Keratinocyte (primary cell): Measurements from ENCODE around the gene FBXO3. TPM values are rescaled to one million over a fixed set of nuclear protein-coding genes. Genes with fewer than 3 reads are reported as not detected.
"Not testable (repeated sequence)": the region's sequence is repeated elsewhere in the genome, so short reads cannot be mapped to it uniquely, and the experiment has no call there.

Experiments
- DNase-seq: peaks from one replicate; pipeline ENCODE4 v3.0.0-alpha.2; 2011; ENCODE audit warnings: low read depth, missing footprints, low spot score
- FAIRE-seq: peaks from 2 replicates; lab custom pipeline; 2011; peaks lifted over from hg19 to GRCh38; lab: Jason Lieb, UNC
- H2AFZ ChIP-seq: 2 replicates; pipeline ENCODE4 v1.6.0; 2012; ENCODE audit warnings: low read length, control low read depth, inconsistent platforms; ENCODE audit not compliant: control insufficient read depth
- H3K27ac ChIP-seq: 2 replicates; pipeline ENCODE4 v1.5.1; 2011; ENCODE audit warnings: low read length; ENCODE audit not compliant: control insufficient read depth, insufficient read depth
- H3K27me3 ChIP-seq: 3 replicates; pipeline ENCODE4 v1.6.0; 2011; ENCODE audit warnings: low read length; ENCODE audit not compliant: control insufficient read depth, insufficient read depth; ENCODE audit errors: extremely low read depth
- H3K36me3 ChIP-seq, 2 experiments: 2 replicates in 1 of 2; 3 replicates in 1 of 2; pipeline ENCODE4 v1.5.1; 2011; ENCODE audit warnings: low read length in 2 of 2, mild to moderate bottlenecking in 1 of 2; ENCODE audit not compliant: control insufficient read depth in 2 of 2, insufficient read depth in 2 of 2; ENCODE audit errors: extremely low read depth in 1 of 2
- H3K4me1 ChIP-seq: 3 replicates; pipeline ENCODE4 v1.5.1; 2011; ENCODE audit warnings: low read length; ENCODE audit not compliant: control insufficient read depth, insufficient read depth; ENCODE audit errors: extremely low read depth
- H3K4me2 ChIP-seq: 3 replicates; pipeline ENCODE4 v1.6.0; 2011; ENCODE audit warnings: low read depth, low read length; ENCODE audit not compliant: control insufficient read depth, insufficient read depth; ENCODE audit errors: extremely low read depth
- H3K4me3 ChIP-seq, 3 experiments: fragments of 200-600 bp in 1 of 3; sonication (generic) in 1 of 3; 2 replicates in 2 of 3; 3 replicates in 1 of 3; pipeline ENCODE4 v1.5.1; 2011 to 2016; ENCODE audit warnings: low read length in 3 of 3, mild to moderate bottlenecking in 3 of 3, control low read depth in 2 of 3, inconsistent platforms in 1 of 3, low read depth in 1 of 3, mixed read lengths in 1 of 3, mixed run types in 1 of 3, moderate library complexity in 1 of 3; ENCODE audit not compliant: control insufficient read depth in 2 of 3, insufficient read depth in 2 of 3; ENCODE audit errors: extremely low read depth in 1 of 3
- H3K79me2 ChIP-seq: 2 replicates; pipeline ENCODE4 v1.6.0; 2012; ENCODE audit warnings: low read length; ENCODE audit not compliant: control insufficient read depth, insufficient read depth
- H3K9ac ChIP-seq: 3 replicates; pipeline ENCODE4 v1.6.0; 2011; ENCODE audit warnings: low read length; ENCODE audit not compliant: control insufficient read depth, insufficient read depth; ENCODE audit errors: extremely low read depth
- H3K9me1 ChIP-seq: 3 replicates; pipeline ENCODE4 v1.6.0; 2011; ENCODE audit warnings: low read length; ENCODE audit not compliant: control insufficient read depth, insufficient read depth; ENCODE audit errors: extremely low read depth
- H3K9me3 ChIP-seq: 2 replicates; pipeline ENCODE4 v1.5.1; 2012; ENCODE audit warnings: low read depth, low read length; ENCODE audit not compliant: control insufficient read depth
- H4K20me1 ChIP-seq: 3 replicates; pipeline ENCODE4 v1.6.0; 2011; ENCODE audit warnings: low read length; ENCODE audit not compliant: control insufficient read depth, insufficient read depth; ENCODE audit errors: extremely low read depth
- CTCF ChIP-seq, 3 experiments: IDR thresholded peaks in 1 of 3; conservative IDR thresholded peaks in 1 of 3; optimal IDR thresholded peaks in 1 of 3; 2 replicates in 2 of 3; 3 replicates in 1 of 3; pipeline versions ENCODE3 to v1.5.1; 2011; ENCODE audit warnings: low read length in 3 of 3, mild to moderate bottlenecking in 3 of 3, moderate library complexity in 2 of 3, control low read depth in 1 of 3, inconsistent platforms in 1 of 3; ENCODE audit not compliant: insufficient read depth in 2 of 3; ENCODE audit errors: extremely low read depth in 1 of 3
- EZH2 ChIP-seq: IDR thresholded peaks from one replicate; pipeline ENCODE4 v1.6.1; 2012; ENCODE audit warnings: inconsistent platforms, mild to moderate bottlenecking, low read length, moderate library complexity
- dilution Hi-C: fragments of 300-500 bp; cut with MboI; formaldehyde crosslinking; loops from one replicate; pipeline ENCODE4 v1.7.0; 2020; ENCODE audit warnings: low sequenced_read_pairs; ENCODE audit not compliant: extremely low pct_ligation_motif_present
- polyA plus RNA-seq, 5 experiments: library from polyadenylated mRNA; depleted of rRNA in 3 of 5; stranded (reverse) in 3 of 5; stranded (forward) in 1 of 5; unstranded in 1 of 5; fragments of >200 nt; gene quantifications; 1 replicate in 1 of 5; 2 replicates in 3 of 5; 3 replicates in 1 of 5; pipeline versions ENCODE4 v1.2.1 to v1.2.3, GENCODE V29; 2011 to 2012; ENCODE audit warnings: missing spikeins in 2 of 5, low read depth in 1 of 5, low replicate concordance in 1 of 5

Gene FBXO3
- polyA plus RNA-seq, 1 donor (not counting 4 experiments of a cell fraction or from before 2014, with no cell fraction given): 68.6 TPM

- dilution Hi-C loops: no loop called here
- Histone ChIP-seq H3K4me1 (no peaks in the 10 kb centered on the region), H4K20me1 (no peaks in the 10 kb centered on the region), H3K4me3 (no peak overlapping the region), H3K9ac (no peak overlapping the region), H3K9me3 (no peaks in the 10 kb centered on the region), H2AFZ (no peak overlapping the region), H3K9me1 (no peaks in the 10 kb centered on the region), H3K27me3 (peaks cover 7% of the 10 kb centered on the region), H3K36me3 (no peaks in the 10 kb centered on the region), H3K27ac (no peak overlapping the region), H3K79me2 (no peaks in the 10 kb centered on the region), H3K4me2 (no peak overlapping the region)
- TF ChIP-seq EZH2: no peak
- no peak for TF ChIP-seq CTCF (optimal IDR thresholded peaks at IDR 0.05 in 1 of 3, IDR thresholded peaks at IDR 0.05 in 1 of 3, conservative IDR thresholded peaks at IDR 0.05 in 1 of 3; ENCODE audit: extremely low read depth in 1 of 3, insufficient read depth in 2 of 3, low read length in 3 of 3)
- DNase-seq (no peak), FAIRE-seq (no peak)
These were observed 15.7 kb upstream of the FBXO3 start for GRCh38 chr11:33790040-33790439.

- H3K4me3 ChIP-seq, FAIRE-seq, H2AFZ ChIP-seq, H3K27ac ChIP-seq, H3K9me1 ChIP-seq, dilution Hi-C loops, H3K4me1 ChIP-seq, H3K9ac ChIP-seq, H3K4me2 ChIP-seq, H3K36me3 ChIP-seq, DNase-seq, H4K20me1 ChIP-seq, H3K9me3 ChIP-seq, H3K27me3 ChIP-seq, H3K79me2 ChIP-seq: not testable (repeated sequence)
These were observed 13.8 kb upstream of the FBXO3 start for GRCh38 chr11:33788095-33788494.

- no peaks in the 10 kb centered on the region for H3K79me2 ChIP-seq
- H4K20me1 ChIP-seq: no peaks in the 10 kb centered on the region
- no peak overlapping the region for H2AFZ ChIP-seq
- no peak overlapping the region for H3K4me3 ChIP-seq
- peaks cover 3% of the 10 kb centered on the region for H3K27me3 ChIP-seq
- H3K36me3 ChIP-seq: no peaks in the 10 kb centered on the region
- dilution Hi-C loops: no loop called here
- TF ChIP-seq CTCF (optimal IDR thresholded peaks at IDR 0.05 in 1 of 3, IDR thresholded peaks at IDR 0.05 in 1 of 3, conservative IDR thresholded peaks at IDR 0.05 in 1 of 3; ENCODE audit: extremely low read depth in 1 of 3, insufficient read depth in 2 of 3, low read length in 3 of 3): no peak
- no peak for TF ChIP-seq EZH2
- no peaks in the 10 kb centered on the region for H3K9me1 ChIP-seq
- H3K4me1 ChIP-seq: no peaks in the 10 kb centered on the region
- H3K27ac ChIP-seq: no peak overlapping the region
- no peak overlapping the region for H3K4me2 ChIP-seq
- H3K9me3 ChIP-seq: no peaks in the 10 kb centered on the region
- H3K9ac ChIP-seq: no peak overlapping the region
- FAIRE-seq: no peak
- DNase-seq: no peak
These were observed 12.8 kb upstream of the FBXO3 start for GRCh38 chr11:33787076-33787475.
